CD1c-positive myeloid dendritic cell (primary cell): Measurements from ENCODE around the gene LIMS1.
"Not testable (repeated sequence)": the region's sequence is repeated elsewhere in the genome, so short reads cannot be mapped to it uniquely, and the experiment has no call there.

ENCODE experiments used
- DNase-seq: peaks from one replicate; pipeline ENCODE4 v3.0.0-alpha.2; 2016; ENCODE audit errors: extremely low spot score

LIMS1 gene, protein sequence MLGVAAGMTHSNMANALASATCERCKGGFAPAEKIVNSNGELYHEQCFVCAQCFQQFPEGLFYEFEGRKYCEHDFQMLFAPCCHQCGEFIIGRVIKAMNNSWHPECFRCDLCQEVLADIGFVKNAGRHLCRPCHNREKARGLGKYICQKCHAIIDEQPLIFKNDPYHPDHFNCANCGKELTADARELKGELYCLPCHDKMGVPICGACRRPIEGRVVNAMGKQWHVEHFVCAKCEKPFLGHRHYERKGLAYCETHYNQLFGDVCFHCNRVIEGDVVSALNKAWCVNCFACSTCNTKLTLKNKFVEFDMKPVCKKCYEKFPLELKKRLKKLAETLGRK

DNA sequence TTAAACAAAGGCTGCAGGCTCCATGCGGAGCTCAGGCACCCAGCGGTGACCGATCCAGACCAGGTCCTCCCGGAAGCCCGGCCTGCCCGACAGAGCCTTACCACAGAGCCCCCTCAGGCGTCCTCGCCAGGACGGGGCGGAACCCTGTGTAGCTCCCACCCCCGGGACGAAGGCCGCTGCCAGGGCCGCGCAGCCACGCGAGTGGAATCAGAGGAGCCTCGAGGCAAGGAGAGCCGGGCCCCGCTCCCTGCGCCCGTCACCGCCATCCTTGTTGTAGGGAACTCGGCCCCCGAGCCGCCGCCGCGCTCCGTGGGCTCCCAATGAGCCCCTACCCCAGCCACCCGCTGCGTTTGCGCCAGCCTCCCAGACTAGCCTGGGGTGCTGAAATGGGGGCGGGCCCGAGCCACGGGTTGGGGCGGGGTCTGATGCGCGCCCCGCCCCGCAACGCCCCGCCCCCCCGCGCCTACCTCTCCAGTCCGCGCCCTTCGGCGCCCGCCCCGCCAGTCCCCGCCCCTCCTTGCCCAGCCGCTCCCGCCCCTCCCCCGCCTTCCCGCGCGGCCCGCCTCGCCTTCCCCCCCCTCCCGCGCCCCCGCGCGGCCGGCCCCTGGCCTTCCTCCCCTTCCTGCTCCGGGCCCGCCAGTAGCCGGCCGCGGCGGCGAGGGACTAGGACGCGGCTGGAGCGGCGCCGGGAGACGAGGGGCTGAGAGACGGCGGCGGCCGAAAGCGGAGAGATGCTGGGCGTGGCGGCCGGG is at the start of gene LIMS1:
TSS of gene LIMS1 (plus strand) at position 639 of the 752 bp plus-strand sequence. CDS start at position 732, 93 bp downstream.
- peak; percentile 94 for DNase-seq

DNA sequence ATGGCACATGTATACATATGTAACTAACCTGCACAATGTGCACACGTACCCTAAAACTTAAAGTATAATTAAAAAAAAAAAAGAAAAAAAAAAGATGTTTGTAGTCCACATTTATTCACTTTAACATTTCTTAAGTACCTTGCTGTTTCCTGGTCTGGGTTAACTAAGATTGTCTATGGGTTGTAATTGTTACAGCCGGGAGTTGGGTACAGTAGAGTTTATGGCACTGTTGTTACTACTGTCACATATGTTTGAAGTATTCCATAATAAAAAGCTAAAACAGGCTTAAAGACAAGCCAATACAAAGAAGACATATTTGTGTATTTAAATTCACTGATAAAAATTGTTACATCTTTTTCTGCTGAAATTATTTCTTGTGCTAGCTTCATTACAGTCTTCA is 49.0 kb upstream of the LIMS1 start:
- no peak for DNase-seq

DNA sequence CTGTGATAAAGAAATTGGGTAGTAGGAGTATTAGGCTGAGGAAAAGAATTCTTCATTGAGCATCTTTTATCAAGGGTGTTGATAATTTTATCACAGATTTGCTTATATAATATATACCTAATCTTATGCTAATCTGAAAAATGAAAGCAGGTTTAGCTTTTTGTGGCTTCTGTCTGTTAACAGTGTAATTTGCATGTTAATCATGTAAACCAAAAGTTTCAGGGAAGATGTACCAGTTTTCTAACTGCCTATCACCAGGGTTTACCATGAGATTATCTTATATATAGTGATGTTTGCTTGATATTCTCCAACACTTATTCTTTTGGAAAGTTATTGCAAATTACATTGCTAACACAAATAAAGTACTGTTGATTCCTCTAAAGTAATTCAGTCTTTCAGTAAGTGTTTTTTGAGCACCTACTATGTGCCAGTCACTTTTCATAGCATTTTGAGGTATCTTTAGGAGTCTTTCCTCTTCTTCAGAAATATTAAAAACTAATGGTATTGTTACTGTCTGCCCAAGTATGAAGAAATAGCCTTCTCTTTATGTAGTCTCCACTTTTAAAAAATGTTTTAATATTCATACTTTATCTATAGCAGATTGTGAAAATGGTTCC is 43.7 kb upstream of the LIMS1 start:
- DNase-seq: no peak

DNA sequence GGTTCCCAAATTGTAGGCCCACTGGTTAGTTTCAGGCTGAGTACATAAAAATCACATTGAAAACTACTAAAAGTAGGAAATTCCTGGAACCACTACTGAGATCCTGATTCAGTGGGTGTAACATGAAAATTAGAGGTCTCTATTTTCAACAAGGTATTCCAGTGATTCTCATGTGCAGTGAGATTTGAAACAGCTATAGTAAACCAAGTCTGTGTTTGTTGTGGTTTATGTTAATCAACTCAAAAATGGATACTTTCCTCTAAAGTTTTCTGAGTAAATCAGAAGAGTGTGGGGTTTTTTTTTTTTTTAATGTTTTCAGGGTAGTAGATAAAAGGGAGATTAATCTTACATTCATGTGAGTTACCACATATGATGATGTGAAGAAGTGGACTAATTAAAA is 42.4 kb upstream of the LIMS1 start:
- no peak for DNase-seq

DNA sequence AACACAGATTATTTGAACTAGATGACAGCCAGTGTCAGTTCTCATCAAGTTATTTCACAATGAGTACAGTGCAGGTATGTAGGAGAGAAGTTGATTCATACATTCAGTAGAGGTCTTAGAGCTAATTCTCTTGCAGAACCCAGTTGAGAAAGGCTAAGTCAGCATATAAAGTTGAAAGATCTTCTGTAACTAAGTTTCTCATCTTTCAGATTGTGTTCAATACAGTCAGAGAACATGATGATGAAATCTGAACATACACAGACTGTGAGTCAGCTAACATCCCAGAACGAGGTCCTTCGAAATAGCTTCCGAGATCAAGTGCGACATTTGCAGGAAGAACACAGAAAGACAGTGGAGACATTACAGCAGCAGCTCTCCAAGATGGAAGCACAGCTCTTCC is 41.9 kb upstream of the LIMS1 start:
- no peak for DNase-seq

DNA sequence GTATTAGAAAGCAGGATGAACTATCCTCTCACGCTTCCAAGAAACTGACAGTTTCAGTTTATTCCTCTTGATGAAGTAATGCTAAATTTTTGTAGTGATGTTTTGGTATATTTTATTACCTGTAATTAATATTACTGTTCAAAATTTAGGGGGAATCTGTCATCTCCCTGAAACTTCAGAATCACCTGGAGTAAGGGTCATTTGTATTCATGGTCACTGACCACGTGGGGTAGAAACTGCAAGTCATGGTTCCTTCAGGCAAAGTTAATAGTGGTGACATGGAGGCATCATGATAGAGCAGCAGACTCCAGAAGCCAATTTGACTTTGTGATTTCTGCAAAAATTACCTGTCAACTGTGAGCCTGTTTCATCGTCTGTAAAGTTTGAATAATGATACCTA is 38.1 kb upstream of the LIMS1 start:
- not testable (repeated sequence) for DNase-seq

DNA sequence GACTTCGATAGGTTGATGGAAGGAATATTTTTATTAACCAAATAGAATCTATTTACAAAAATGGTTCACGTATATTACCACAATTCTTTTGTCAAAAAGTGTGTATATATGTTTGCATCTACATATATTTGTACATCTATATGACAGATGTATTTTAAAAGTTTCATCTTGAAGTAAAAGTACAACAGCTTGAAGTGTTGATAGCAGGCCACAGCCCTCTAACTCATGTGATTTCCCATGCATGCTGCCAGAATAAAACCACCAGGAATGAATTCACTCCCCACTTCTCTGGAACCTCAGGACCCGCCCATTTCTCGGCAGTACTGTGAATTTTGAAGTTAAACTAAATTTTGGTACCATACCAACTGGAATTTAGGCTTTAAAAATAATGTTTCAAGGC is 26.6 kb upstream of the LIMS1 start:
- not testable (repeated sequence) for DNase-seq

DNA sequence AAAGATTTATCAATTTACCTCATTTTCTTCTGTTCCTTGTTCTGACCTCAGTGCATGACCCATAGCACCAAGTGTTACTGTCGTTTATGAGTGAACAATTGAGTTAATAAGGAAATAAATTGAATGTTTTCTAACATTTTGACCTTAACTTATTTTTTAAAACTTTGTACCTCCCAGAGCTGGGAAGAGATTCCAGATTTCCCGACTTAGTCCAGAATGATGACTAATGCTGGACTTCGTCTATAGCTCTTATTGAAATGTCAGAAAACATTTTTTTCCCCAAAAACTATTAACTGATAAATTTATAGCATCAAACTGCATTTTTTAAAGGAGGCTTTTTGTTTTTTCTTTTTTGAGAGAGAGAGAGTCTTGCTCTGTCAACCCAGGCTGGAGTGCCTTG is 21.8 kb upstream of the LIMS1 start:
- not testable (repeated sequence) for DNase-seq

DNA sequence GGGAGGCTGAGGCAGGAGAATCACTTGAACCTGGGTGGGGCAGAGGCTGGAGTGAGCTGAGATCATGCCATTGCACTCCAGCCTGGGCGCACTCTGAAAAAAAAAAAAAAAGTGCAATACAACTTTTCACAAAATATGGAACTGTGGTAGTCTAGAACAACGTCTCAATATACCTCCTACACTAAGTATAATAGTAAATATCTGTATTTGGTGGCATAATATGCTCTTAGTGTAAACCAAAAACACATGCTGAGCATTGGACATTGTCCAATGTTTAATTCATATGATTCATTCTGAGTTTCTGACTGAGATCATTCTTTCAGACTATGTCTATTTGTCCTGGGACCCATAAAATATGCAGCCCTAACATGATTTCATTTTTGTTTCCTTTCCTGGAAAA is 19.8 kb upstream of the LIMS1 start:
- not testable (repeated sequence) for DNase-seq

DNA sequence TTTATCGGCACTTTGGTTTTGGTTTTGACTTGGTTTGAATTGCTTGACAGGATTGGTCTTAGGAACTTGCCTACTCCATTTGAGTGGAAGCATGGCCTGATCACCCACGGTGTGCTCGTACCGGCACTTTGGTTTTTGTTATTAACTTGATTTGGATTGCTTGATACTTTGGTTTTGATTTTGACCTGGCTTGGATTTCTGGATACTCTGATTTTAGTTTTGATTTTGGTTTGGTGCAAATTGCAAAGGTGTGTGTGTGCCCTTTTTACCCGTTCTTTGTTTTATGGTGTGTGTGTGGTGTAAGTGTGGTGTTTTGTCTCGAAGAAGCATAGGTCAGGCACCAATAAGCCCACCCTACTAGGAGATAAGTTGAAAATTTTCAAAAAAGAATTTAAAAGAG is 9.6 kb upstream of the LIMS1 start:
- DNase-seq: not testable (repeated sequence)

DNA sequence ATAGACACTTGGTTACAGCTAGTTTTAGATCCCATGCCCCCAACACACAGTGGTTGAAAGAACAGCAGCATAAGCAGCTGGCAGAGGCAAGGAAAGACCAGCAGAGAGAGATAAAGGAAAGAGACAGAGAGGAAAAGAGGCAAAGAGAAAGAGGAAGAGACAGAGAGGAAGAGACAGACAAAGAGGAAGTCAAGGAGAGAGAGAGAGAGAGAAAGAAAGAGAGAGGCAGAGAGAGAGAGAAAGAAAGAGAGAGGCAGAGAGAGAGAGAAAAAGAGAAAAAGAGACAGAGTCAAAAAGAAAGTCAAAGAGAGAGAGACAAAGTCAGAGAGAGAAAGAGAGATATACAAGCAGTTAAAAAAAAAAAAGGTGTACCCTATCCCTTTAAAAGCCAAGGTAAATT is 9.0 kb upstream of the LIMS1 start:
- not testable (repeated sequence) for DNase-seq

DNA sequence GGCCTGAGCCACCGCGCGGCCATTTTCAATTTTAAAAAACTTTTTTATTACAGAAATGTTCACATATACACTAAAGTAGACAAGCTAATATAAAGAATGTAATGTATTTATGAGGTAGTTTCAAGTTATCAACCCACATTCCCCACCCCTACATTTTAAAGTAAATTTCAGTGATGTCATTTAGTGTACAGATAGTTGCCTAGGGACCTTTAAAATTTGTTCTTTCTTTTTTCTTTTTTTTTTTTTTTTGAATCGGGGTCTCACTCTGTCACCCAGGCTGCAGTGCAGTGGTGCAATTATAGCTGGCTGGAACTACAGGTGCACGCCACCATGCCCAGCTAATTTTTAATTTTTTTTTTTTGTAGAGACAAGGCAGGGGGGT is 2.6 kb upstream of the LIMS1 start:
- DNase-seq: no peak

DNA sequence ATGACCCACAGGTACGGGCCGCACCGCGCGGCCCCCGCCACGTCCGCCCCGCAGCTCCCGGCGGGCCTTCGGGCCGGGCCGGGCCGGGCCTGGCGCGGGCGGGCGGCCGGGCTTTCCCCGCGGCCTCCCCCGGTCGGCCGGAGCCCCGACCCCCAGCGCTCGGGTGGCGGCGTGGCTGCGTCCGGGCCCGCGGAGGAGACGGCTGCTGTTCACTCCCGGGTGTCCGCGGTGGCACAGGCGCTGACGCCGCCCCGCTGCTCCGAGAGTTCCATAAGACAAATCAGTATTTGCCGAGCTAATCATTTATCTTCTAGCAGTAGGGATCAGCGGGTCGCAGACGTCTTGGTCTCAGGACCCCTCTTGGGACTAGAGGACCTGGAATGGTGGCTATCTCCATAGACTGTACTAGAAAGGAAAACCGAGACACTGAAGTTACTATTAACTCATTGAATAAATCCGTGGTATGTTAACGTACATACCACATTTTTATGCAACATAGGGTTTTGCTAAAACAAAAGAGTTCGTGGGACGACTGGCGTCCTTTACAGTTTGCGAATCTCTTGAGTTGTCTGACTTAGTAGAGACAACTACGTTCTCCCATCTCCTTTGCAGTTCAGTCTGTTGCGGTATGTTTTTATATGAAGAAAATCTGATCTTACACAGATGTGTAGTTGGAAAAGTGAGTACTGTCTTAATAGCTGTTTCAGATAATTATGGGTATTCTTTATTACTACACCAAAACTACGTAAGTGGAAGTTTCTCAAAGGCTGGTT is 500 bp downstream of the LIMS1 start:
- peak; percentile 40 for DNase-seq

DNA sequence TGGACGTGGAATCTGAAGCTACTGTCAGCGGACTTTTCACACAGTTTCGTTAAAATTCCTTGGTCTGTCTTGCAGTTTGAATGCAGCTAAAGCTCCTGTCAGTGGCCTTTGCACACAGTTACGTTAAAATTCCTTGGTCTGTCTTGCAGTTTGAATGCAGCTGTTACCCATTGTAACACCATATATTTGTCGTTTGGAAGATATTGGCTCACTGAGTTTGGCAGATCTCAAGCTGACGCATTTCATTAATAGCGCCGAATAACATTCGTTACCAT is 1.0 kb downstream of the LIMS1 start:
- DNase-seq: no peak

DNA sequence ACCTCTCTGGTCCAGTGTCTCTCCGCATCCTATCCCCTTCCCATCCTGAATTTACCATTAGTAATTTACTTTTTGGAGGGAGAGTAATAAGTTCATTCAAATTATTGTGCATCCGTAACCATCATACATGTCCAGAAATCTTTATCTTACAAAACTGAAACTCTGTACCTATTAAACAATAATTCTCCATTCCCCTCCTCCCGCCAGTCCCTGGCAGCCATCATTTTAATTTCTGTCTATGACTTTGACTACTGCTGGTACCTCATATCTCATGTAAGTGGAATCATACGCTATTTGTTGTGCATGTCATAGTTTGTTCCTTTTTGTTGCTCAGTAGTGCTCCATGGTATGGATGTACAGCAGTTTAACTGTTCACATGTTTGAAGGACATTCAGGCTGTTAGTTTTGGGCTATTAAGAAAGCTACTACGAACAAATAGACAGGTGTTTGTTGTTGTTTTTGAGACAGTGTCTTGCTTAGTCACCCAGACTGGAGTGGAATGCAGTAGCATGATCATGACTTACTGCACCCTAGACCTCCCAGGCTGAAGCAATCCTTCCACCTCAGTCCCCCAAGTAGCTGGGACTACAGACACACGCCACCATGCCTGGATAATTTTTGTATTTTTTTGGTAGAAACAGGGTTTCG is 2.0 kb downstream of the LIMS1 start:
- DNase-seq: no peak

DNA sequence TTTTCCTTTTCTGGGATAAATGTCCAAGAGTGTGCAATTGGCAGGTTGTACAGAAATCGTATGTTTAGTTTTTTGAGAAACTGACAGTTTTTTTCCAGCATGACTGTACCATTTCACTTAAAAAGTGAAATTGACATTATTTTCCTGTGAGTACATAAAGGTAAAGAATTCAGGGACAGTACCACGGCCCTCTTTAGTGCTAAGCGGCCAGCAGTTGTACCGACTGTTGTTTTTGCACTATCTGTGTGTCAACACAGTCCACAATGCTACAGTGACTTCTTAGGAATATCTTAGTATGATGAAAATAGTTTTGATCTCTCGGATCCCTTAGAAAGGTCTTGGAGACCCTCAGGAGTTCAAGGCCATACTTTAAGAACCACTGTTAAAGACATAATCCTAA is 2.6 kb downstream of the LIMS1 start:
- no peak for DNase-seq

DNA sequence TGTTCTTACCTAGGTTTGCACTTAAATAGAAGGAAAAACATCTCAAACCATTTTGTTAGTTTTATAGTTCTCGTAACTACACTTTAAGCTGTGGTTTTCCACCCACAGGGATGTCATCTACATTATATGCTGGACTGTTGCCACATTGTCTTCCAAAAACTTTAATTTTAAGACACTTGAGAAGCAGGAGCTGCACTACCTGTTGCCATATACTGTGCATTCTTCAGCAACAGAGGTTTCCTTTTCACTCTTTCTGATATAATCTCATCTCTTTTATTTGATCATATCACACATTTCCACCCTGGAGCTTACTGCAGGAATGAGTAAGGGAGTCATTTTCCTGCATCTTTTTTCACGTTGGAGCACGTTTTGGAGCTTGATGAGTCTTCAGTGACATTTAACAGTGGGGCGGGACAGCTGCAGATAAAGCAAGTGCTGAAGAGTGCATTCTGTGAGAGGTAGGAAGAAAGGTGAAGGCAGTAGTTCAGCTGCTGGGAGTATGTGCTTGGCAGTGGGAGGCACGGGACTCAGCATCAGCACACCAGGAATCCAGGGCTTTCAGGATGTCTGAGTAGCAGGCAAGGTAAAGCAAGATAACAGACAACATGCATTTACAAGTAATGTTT is 3.8 kb downstream of the LIMS1 start:
- no peak for DNase-seq

DNA sequence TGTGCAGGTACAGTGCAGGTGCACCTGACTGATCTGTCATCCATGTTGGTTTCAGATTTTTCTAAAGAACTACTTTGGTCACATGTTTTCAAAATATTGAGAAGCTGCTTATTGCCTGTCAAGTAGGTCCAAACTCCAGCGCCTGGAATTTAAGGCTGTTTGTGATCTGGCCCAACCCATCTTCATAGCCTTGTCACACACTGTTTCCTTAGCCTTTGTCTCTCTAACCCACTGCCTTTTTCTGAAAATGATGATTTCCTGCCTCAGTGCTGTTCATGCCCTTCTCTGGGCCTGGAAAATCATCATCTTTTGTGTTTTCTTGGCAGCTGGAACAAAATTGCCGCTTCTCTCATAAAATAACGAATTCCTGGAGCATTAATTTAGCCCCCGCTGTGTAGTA is 7.2 kb downstream of the LIMS1 start:
- no peak for DNase-seq

DNA sequence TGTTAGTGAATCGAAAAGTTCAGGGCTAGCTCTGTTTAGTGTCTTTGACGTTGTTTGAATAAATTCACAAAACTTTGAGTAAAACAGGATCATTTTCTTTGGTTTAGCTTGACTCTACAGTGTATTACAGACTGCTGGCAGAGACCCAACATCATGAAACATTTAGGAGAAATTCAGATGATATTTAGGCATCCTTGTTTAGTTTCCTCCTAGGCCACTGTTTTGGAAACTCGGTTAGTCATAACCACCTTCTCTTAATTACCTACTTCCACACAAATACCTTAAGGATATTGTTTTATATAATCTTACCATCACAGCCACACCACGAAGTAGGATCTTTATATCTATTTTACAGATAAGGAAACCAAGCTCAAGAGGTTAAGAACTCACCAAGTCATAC is 7.8 kb downstream of the LIMS1 start:
- DNase-seq: no peak

DNA sequence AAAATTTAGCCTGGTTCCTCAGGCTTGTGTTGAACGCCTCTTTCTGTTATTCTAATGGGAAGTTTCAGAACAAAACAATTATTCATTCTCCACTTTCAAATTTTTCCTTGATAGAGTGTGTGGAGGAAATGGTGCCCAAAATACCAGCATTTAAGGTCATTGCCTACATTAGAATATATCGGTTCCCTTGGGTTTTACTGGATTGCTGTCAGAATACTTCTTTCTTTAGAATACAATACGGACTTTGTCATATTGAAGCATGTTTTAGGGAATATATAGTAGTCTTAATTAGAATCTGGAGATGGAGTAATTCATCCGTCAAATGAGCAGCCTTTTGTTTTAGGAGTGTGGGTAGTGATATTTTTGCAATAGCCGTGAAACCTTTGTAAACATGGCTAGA is 13.3 kb downstream of the LIMS1 start:
- DNase-seq: no peak

DNA sequence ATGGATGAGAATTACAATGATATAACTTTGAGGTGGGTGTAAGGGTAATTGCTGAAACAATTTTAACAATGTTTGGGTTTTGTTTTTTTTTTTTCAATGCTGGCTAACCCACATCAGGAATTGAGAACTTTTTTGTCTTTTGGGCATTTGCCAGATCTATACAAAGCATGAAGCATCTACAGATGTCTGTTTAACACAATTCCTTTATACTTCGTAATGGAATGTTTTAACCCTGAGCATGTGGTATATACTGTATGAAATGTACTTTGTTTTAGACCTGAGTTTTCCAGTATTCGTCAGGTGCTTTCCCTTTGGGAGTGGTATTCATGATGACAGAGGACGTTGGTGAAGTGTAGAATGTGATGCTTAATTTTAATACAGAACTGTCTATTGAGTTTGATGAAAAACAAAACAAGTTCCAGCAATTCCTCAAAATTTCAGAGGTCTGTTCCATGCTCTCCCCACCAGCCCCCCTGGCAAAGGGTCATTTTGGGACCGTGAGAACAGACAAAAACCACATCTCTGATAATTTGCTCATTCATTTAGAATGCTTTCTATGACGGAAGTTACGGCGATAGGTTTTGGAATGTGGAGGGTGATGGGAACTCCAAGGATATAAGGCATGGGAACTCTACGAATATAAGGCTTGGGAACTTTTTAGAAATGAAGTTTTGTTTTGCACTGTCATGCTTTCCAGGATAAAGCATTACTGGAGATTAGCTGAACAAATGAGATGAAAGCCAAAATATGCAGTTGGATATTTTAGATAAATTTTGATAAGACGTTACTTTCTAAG is 14.1 kb downstream of the LIMS1 start:
- no peak for DNase-seq
